HG03108 (cell line): ENCODE results near the gene SGSM2.
"Not testable (repeated sequence)": the region's sequence is repeated elsewhere in the genome, so short reads cannot be mapped to it uniquely, and the experiment has no call there.

Experiments
- ATAC-seq: cut with Tn5 transposase; IDR thresholded peaks from one replicate; pipeline ENCODE4 v1.9.1; 2021; ENCODE audit warnings: moderate library complexity; ENCODE audit not compliant: unreplicated experiment

Gene SGSM2, protein sequence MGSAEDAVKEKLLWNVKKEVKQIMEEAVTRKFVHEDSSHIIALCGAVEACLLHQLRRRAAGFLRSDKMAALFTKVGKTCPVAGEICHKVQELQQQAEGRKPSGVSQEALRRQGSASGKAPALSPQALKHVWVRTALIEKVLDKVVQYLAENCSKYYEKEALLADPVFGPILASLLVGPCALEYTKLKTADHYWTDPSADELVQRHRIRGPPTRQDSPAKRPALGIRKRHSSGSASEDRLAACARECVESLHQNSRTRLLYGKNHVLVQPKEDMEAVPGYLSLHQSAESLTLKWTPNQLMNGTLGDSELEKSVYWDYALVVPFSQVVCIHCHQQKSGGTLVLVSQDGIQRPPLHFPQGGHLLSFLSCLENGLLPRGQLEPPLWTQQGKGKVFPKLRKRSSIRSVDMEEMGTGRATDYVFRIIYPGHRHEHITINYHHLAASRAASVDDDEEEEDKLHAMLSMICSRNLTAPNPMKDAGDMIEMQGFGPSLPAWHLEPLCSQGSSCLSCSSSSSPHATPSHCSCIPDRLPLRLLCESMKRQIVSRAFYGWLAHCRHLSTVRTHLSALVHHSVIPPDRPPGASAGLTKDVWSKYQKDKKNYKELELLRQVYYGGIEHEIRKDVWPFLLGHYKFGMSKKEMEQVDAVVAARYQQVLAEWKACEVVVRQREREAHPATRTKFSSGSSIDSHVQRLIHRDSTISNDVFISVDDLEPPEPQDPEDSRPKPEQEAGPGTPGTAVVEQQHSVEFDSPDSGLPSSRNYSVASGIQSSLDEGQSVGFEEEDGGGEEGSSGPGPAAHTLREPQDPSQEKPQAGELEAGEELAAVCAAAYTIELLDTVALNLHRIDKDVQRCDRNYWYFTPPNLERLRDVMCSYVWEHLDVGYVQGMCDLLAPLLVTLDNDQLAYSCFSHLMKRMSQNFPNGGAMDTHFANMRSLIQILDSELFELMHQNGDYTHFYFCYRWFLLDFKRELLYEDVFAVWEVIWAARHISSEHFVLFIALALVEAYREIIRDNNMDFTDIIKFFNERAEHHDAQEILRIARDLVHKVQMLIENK

DNA sequence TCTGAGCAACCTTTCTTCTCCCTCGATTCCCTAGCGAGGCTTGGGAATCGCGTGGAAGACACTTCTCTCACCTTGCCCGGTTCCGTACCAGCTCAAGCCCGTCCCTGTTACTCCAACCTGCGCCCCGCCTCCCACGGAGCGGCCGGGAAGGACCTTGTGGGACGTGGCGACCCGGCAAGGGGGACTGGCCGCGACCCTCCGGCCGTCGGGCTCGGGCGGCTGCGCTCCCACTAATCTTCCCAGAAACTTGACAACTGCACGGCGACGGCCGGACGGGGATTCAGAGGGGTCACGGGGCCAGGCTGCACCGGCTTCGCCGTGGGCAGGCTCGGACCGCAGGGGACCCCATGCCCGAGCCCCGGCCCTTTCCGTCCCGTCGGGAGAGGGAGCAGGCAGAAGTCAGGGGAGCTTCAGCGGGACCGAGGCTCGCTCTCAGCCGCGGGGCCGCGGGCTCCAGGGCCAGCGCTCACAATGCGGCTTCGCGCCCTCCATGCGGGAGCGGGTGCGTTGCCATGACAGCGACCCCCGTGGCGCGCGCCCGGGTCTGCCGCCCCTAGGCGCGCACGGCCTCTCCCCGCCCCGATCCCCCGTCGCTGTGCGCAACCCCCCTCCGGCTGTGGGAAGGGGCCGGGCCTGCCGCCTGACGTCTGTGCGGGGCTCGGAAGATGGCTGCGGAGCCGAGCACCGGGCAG lies at the start of gene SGSM2:
Gene SGSM2 (plus strand): TSS at position 650 of the 692 bp plus-strand sequence. CDS start 188 bp downstream, outside the sequence.
- ATAC-seq: peak; percentile 12

DNA sequence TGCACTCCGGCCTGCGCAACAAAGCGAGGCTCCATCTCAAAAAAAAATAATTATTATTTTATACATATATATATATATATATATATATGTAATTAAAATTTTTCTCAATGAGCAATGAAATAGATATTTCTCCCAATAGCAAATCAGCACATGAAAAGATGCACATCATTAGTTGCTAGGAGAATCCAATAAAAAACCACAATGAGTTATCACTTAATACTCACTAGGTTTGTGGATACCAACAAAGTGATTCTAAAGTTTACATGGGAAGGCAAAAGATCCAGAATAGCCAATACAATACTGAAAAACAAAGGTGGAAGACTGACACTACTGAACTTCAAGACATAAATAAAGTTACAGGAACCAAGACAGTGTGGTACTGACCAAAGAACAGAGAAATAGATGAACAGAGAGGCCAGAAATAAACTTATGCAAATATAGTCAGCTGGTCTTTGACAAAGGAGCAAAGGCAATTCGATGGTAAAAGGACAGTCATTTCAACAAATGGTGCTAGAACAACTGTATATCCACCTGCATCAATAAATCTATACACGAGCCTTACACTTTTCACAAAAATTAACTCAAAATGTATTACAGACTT lies 47.3 kb upstream of the SGSM2 start:
- ATAC-seq: no peak

DNA sequence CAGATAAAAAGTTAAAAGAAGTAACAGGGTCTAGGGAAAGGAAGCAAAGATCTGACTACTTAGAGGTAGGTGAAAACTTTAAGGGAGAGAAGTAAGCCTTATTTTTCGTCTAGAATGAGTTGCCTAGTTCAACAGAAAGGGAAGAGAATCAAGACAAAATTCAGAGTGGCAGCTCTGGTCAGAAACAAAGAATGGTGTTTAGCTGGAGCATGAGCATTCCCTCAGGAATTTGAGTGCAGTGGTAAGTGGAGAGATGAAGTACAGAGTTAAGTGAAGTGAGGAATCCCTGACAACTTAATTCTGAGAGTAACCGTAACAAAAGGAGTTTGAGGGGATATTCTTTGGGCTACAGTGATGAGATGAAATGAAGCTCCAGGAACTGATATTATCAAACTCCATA lies 45.2 kb upstream of the SGSM2 start:
- no peak for ATAC-seq

DNA sequence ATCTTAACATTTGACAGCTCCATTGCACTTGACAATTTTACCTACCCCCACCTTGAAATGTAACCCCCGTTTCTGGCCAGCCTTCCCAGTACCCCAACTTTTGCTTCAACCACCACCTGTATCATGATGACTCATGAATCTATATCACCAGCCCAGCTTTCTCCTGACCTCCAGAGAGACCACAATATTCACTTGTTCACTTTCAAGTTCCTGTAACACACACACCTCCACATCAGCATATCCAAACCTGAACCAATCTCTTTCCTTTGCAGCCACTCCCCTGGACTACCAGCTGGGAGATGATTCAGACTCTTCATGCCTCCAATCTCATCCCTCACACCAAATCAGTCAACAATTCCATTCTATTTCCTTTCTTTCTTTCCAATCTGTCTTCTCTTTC lies 41.7 kb upstream of the SGSM2 start:
- ATAC-seq: no peak

DNA sequence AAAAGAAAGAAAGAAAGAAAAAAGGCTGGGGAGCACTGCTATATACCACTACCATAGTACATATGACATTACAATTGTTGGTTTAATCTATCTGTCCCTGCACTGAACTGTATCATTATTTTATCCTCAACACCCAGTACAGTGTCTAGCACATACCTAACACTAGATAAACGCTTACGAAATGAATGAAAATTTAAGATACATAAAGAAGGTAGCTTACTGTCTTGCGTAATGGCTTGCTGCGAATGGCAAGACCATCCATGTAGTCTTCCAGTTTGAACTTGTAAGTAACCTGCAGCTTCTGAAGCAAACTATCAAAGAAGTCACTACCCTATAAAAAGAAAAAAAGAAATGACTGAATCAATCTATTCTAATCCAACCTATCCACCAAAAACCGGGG lies 40.3 kb upstream of the SGSM2 start:
- no peak for ATAC-seq

DNA sequence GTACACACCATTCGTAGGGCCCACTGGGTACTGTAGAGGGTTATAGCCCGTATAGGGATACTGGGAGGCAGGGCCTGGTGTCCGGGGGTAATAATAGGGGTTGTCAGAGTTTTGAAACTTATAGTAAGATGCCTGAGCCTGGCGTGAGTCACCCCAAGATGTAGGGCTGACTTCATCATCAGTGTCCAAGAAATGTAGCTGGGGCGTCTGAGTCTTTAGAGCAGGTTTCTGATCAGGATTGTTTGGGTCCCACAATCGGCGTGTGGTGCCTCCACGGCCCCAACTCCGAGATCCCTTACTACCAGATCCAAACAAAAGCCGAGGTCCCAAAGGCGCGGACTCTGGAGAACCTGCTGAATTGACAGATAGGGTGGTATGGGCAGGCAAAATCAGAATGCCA lies 38.2 kb upstream of the SGSM2 start:
- ATAC-seq: no peak

DNA sequence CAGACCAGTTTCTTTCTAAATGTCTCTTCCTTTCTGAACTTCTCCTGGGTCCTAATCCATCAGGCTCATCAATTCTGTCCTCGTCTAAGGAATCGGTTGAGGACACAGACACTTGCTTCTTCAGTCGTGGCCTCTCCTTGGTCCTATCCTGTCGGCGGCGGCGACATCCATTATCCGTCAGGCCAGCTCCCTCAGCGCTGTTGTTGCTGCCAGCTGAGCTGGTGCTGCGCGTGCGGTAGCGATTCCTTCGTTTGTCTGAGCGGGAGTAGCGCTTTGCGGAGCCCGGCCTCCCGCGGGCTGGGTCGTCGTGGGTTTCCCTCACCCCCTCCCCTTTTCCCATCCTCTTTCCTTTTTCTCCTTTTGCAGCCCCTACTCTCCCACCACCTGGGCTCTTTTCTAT lies 37.5 kb upstream of the SGSM2 start:
- no peak for ATAC-seq

DNA sequence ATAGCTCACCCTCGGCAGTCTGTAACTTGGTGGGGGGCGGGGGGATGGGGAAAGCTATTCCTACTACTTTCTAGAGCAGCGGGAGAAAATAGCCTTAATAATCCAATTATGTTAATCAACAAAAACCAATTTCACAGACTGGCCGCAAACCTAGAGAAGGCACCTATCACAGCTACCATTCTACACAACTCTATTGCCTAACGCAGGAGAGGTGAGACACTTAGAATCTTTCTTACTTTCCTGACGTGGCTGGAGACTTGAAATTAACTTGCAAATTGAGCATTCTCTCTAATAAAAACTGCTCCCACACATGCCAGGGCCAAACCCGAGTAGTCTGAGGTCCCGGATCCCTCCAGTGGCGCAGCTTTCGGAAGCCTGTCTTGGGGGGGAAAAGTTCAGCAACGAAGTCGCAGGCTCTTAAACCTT lies 34.5 kb upstream of the SGSM2 start:
- ATAC-seq: no peak

DNA sequence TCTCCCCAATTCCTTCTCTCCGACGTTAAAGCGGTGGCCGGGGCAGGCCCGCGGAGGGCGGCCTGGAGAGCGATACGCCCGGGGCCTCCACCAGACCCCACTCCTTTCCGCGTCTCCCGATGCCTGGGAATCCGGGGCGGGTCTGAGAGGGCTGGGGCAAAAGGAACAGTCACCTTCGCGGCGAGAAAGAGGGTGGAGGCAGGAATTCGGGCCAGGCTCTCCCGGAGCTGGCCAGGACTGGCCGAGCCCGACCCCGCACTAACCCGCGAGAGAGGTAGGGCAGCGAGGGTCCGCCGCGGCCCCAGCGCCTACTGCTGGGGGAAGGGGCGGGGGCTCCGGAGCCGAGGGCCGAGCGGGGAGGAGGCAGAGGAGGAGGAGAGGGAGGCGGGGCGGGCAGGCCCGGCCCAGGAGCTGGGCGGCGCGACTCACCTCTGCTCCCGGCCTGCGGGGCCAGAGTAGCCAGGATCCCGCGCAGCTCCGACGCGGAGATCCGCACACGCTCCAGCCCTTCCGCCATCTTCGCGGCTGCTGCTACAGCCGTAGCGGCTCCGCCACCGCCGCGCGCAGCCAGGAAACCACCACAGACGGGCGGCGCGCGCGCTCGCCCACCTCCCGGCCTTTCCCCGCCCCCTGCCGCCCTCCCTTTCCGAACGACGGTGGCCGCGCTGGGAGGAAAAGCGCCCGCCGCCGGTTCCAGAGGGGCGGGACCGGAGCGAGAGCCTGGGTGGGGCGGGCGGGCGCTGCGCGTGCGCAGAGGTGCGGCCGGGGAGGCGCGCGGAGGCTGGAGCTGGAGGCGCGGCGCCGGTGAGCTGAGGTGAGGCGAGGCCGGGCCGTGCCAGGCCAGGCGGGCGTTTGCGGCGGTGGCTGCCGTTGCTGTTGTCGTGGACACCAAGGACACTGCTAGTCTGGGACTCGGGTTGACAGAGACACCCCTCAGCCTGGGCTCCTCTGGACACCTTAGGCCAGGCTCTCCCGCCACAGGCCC lies 33.8 kb upstream of the SGSM2 start, which contains the start of the genes SMG6 and SRR:
Gene SMG6 (minus strand): TSS at position 582 of the 985 bp plus-strand sequence. CDS start 65 bp downstream, at position 517.
Gene SRR (plus strand): TSS at position 747 of the 985 bp plus-strand sequence. CDS start 11,611 bp downstream, outside the sequence.
- ATAC-seq: peak; percentile 75

DNA sequence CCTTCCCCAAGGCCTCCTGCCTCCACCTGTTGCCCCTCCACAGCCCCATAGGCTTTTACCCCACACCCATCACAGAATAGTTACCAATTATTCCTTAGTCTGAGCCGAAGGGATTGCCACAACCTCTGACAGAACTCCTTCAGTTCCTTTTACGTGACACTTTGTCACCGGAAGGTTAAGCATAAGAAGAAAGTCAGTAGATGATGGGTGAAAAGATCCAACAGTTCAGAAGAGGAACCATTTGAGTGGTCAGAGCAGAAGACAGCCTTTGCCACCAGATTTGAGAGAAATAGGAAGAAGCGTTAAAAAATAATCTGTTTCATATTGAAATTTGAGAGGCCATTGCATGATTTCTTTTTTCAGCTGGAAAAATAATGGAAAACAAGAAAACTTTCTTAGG lies 32.4 kb upstream of the SGSM2 start:
- no peak for ATAC-seq

DNA sequence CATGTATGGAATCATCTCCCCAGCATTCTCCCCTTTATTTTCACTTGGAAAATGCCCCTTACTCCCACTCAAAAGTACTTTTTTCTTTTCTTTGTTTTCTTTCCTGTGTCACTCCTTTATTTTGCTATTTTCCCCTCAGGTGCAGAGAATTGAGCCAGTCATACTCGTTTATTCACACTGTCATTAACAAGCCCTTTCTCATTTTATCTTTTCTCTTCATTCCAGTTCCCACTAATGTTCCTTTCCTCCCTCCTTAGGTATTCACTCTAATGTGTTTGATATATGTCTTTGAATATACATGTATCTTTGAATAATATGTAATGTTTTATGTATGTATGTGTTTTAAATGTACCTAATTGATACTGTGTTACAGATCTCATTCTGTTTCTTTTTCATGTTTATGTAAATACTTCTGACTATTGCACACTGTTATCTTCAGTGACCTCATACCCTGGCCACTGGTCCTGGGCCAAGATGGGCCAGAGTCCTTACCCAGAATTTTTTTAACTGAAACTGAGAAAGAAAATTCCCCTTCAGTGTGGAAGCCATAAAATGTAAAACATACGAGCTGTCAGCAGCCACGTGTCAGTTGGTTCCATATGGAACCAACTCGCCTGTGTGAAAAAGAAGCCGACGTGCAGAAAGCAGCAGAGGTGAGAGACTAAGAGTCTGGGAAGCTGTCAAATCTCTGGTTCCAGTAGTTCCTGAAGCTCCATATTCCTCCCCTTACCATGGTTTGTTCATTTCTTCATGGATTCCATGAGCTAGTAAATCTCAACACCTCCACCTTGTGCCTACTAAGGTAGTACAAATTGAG lies 27.8 kb upstream of the SGSM2 start:
- no peak for ATAC-seq

DNA sequence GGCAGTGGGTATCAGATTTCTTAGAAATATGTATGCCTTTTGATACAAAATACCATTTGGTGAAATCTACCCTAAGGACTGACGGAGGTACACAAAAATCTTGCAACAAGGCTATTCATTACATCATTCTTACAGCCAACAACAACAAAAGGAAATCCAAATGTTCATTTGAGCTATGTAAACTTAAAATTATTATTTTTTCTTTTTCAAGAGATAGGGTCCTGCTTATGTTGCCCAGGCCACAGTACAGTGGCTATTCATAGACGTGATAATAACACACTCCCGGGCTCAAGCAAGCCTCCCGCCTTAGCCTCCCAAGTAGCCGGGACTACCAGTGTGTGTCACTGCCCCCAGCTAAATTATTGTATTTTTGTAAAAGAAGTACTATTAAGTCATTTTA lies 24.6 kb upstream of the SGSM2 start:
- no peak for ATAC-seq

DNA sequence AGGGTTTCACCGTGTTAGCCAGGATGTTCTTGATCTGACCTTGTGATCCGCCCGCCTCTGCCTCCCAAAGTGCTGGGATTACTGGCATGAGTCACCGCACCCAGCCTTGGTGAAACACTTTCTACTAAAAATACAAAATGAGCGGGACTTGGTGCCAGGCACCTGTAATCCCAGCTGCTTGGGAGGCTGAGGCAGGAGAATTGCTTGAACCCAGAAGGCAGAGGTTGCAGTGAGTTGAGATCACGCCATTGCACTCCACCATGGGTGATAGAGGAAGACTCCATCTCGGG lies 20.4 kb upstream of the SGSM2 start:
- not testable (repeated sequence) for ATAC-seq

DNA sequence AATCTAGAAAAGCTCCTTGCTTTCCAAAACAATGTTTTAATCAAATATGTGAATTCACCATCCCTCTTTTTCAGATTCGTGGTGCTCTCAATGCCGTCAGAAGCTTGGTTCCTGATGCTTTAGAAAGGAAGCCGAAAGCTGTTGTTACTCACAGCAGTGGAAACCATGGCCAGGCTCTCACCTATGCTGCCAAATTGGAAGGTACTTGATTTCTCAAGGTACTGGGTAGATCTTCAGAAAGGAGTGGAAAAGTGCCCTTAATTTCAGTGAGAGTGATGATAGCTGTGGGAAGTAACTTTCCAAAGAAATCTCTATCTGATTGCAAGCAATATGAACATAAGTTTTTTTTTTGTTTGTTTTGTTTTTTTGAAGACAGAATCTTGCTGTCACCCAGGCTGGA lies 19.5 kb upstream of the SGSM2 start:
- no peak for ATAC-seq

DNA sequence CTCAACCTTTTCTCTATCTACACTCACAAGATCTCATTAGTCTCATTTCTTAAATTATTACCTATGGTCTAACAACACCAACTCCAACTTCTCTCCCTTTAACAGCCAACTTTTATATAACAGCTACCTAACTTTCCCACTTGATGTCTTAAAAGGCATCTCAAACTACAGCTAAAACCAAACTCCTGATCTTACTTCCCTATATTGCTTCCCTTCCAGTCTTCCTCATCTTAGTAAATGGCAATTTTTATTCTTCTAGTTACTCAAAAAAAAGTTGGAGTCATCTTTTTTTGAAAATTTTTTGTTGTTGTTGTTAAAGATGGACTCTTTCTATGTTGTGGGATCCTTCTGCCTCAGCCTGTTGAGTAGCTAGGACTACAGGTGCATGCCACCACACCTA lies 18.2 kb upstream of the SGSM2 start:
- no peak for ATAC-seq

DNA sequence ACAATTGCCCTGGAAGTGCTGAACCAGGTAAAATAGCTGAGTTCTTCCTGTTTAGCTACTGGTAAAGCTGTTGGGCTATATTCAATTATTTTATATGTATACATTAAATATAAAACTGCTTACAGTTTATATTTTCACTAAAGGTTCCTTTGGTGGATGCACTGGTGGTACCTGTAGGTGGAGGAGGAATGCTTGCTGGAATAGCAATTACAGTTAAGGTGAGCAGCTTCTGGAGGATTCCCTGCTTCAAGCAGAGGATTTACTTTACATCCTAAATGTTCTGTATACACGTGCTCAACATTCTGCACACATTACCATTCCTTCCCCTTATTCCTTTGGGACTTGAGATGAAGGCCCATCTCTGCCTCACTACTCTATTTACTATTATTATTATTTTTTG lies 15.9 kb upstream of the SGSM2 start:
- ATAC-seq: no peak

DNA sequence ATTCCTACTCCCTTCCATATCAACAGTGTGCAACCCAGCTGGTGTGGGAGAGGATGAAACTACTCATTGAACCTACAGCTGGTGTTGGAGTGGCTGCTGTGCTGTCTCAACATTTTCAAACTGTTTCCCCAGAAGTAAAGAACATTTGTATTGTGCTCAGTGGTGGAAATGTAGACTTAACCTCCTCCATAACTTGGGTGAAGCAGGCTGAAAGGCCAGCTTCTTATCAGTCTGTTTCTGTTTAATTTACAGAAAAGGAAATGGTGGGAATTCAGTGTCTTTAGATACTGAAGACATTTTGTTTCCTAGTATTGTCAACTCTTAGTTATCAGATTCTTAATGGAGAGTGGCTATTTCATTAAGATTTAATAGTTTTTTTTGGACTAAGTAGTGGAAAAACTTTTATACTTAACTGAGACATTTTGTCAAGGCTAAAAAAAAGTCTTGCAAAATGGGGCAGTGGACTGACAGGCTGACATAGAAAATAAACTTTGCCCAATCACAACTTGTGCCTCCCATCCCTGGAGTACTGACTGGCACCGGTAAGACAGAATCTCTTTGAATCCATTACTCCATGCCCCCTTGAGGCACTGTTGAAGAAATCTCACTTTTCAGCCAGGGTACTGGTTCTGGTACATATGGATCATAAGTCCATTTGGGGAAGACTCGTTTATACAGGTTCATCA lies 13.5 kb upstream of the SGSM2 start:
- ATAC-seq: no peak

DNA sequence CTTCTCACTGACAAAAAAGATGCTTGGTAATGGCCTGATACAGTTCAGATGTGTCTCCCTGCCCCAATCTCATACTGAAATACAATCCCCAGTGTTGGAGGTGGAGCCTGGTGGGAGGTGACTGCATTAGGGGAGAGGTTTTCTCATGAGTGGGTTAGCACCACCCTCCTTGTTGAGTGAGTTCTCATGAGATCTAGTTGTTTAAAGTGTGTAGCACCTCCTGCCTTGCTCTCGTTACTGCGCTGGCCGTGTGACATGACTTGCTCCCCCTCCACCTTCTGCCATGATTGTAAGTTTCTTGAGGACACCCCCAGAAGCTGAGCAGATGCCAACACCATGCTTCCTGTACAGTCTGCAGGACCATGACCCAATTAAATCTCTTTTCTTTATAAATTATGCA lies 6.0 kb upstream of the SGSM2 start:
- no peak for ATAC-seq
